Stimulated activated naive B cell treated with anti-CD40 and anti-IgM and Interleukin-4, amounts not matched to agents 10 μg/mL and 1 μg/mL and 100 μg/mL, for 72 hours (primary cell): Measurements from ENCODE around the gene DOCK4.

ENCODE experiments used
- ATAC-seq, 2 donors: fragments of 150-1000 bp; cut with Tn5 transposase; replicated peaks; 2 replicates each; pipeline ENCODE4 v1.10.0; 2021; ENCODE audit warnings: moderate library complexity in 1 of 2
- DNase-seq: peaks from one replicate; pipeline ENCODE4 v3.0.0; 2021
- H3K27ac Mint-ChIP-seq: one replicate; pipeline ENCODE4 v1.8.0; 2022; ENCODE audit warnings: mild to moderate bottlenecking, mixed read lengths
- H3K27me3 Mint-ChIP-seq, 2 donors: one replicate each; pipeline ENCODE4 v1.8.0; 2022; ENCODE audit warnings: mixed read lengths in 2 of 2
- H3K36me3 Mint-ChIP-seq, 2 donors: one replicate each; pipeline ENCODE4 v1.8.0; 2022; ENCODE audit warnings: mixed read lengths in 2 of 2, mild to moderate bottlenecking in 1 of 2
- H3K4me1 Mint-ChIP-seq, 2 donors: one replicate each; pipeline ENCODE4 v1.8.0; 2022; ENCODE audit warnings: mixed read lengths in 2 of 2, mild to moderate bottlenecking in 1 of 2
- H3K4me3 Mint-ChIP-seq, 2 donors: one replicate each; pipeline ENCODE4 v1.8.0; 2022; ENCODE audit warnings: mild to moderate bottlenecking in 2 of 2, mixed read lengths in 2 of 2, moderate library complexity in 1 of 2
- H3K9me3 Mint-ChIP-seq, 2 donors: one replicate each; pipeline ENCODE4 v1.8.0; 2022; ENCODE audit warnings: mixed read lengths in 2 of 2, mild to moderate bottlenecking in 1 of 2

Gene DOCK4

DNA sequence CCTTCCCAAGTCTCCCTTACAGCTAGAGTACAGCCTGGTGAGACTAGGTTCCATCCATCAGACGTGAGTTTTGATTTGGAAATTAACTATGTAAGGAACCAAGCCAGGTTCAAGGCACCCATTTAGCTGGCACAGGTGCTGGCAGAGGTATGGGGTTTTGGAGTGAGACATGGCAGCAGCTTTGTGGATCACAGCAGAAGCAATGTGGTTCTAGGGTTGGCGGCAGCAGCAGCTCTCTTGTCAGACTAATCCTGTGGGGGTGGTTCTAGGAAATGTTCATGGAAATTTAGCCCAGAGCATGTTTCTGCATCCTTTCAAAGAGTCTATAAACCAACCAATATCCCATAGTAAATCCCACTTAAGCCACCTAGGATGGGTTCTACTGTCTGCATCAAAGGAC is 142.2 kb downstream of the DOCK4 start:
- H3K4me1 Mint-ChIP-seq = no peaks in the 10 kb centered on the region
- ATAC-seq (no peak), DNase-seq (no peak)
- no peak overlapping the region for H3K4me3 Mint-ChIP-seq
- no peaks in the 10 kb centered on the region for H3K36me3 Mint-ChIP-seq
- H3K27me3 Mint-ChIP-seq = no peaks in the 10 kb centered on the region
- no peaks in the 10 kb centered on the region for H3K9me3 Mint-ChIP-seq
- no peak overlapping the region for H3K27ac Mint-ChIP-seq

DNA sequence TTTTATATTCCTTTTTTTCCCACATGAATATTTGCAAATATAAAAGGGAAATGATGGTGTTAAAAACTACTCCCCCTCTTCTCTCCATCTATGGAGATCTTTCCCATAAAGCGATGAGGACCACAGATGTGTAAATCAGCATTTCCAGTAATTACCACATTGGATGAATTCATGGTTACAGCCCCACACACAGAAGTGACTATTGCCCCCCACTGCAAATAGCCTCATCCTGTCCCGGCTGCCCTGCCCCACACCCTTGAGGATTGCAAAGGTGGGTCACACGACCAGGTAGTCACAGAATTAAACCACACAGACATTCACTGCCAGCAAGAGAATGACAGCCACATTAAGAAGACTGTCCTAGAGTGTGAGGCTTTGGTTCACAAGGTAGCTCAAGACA is 145.1 kb downstream of the DOCK4 start:
- Mint-ChIP-seq H3K27ac (no peak overlapping the region), H3K9me3 (no peaks in the 10 kb centered on the region), H3K27me3 (peaks cover 0 to 3% of the 10 kb centered on the region in 2 donors), H3K36me3 (no peaks in the 10 kb centered on the region), H3K4me3 (no peak overlapping the region), H3K4me1 (peaks cover 0 to 4% of the 10 kb centered on the region in 2 donors)
- DNase-seq (no peak), ATAC-seq (no peak)

DNA sequence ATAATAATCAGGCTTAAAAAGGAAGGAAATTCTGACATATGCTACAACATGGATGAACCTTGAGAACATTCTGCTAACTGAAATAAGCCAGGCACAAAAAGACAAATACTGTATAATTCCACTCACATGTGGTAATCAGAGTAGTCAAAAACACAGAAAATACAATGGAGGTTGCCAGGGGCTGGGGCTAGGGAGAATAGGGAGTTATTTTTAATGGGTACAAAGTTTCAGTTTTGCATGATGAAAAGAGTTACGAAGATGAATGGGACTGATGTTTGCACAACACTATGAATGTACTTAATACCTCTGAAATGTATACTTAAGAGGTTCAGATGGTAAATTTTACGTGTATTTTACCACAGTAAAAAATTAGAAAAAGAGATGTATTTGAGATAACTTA is 145.6 kb downstream of the DOCK4 start:
- DNase-seq = no peak
- no peaks in the 10 kb centered on the region for H3K9me3 Mint-ChIP-seq
- H3K4me3 Mint-ChIP-seq = no peak overlapping the region
- no peak overlapping the region for H3K27ac Mint-ChIP-seq
- peaks cover 0 to 3% of the 10 kb centered on the region in 2 donors for H3K27me3 Mint-ChIP-seq
- ATAC-seq = no peak
- H3K4me1 Mint-ChIP-seq = peaks cover 0 to 4% of the 10 kb centered on the region in 2 donors
- no peaks in the 10 kb centered on the region for H3K36me3 Mint-ChIP-seq

DNA sequence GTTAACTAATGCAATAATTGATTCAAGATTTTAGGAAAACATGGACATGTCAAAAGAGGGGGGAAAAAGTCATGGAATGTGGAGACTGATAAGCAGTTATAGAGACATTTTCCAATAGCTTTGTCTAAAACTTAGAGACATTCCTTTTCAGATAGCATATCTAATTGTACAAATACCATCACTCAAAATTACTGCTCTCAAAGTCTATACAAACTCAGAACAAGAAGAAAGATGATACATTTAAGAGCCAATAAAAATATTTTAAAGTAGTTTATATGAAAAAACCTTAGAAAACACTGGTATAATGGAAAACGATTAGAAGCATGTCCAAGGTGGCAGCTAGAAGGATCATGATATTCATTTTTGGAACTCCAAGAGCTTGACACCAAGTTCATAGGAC is 146.5 kb downstream of the DOCK4 start:
- H3K4me3 Mint-ChIP-seq = no peak overlapping the region
- H3K27me3 Mint-ChIP-seq = peaks cover 0 to 3% of the 10 kb centered on the region in 2 donors
- H3K27ac Mint-ChIP-seq = no peak overlapping the region

DNA sequence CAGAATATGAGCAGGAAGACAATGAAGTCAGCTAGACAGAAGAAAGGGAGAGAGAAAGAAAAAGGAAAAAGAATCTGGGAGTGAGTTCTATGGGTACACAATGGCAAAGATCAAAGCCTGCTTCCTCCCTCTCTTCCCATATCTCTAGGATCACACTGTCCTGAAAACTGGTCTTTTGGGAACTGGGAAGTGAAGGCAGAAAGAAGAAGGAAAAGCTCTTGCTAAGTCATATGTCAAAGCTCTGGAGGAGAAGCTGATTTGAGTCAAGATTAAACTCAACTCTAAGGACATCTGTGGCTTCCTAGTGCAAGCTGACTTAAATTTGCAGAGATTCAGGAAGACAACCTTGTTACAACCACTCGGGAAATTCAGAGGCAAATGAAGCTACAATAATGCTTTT is 147.5 kb downstream of the DOCK4 start:
- no peak for DNase-seq
- no peak for ATAC-seq
- no peak overlapping the region for H3K27ac Mint-ChIP-seq
- no peaks in the 10 kb centered on the region for H3K9me3 Mint-ChIP-seq
- H3K36me3 Mint-ChIP-seq = no peaks in the 10 kb centered on the region
- no peak overlapping the region for H3K4me3 Mint-ChIP-seq
- peaks cover 0 to 3% of the 10 kb centered on the region in 2 donors for H3K27me3 Mint-ChIP-seq
- peaks cover 0 to 4% of the 10 kb centered on the region in 2 donors for H3K4me1 Mint-ChIP-seq

More for the DNA sequence above, 146.5 kb downstream of the DOCK4 start:
- Mint-ChIP-seq H3K4me1 (peaks cover 0 to 4% of the 10 kb centered on the region in 2 donors), H3K9me3 (no peaks in the 10 kb centered on the region), H3K36me3 (no peaks in the 10 kb centered on the region)
- peak in 1 of 2 donors; percentile 31 for ATAC-seq
- DNase-seq = no peak

DNA sequence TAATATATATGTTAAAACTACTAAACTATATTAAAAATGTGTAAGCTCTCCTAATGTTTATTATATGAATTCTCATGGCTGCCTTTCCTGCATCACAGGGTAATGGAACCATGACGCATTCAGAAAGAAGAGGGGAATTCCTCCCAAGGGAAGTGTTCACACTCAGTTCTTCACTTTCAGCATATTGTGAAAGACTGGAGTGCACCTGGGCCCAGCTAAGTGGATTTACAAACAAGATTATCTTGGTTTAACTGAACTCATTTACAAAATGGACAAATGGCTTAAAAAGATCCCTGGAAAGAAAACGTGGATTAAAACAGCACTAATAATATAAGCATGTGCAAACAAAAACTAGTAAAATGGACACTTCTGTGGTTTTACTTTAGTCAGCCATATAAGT is 149.8 kb downstream of the DOCK4 start:
- DNase-seq (no peak), ATAC-seq (peak in 1 of 2 donors; percentile 78)
- Mint-ChIP-seq H3K27me3 (peaks cover 0 to 3% of the 10 kb centered on the region in 2 donors), H3K4me1 (peaks cover 0 to 4% of the 10 kb centered on the region in 2 donors), H3K9me3 (no peaks in the 10 kb centered on the region), H3K27ac (no peak overlapping the region), H3K4me3 (no peak overlapping the region), H3K36me3 (no peaks in the 10 kb centered on the region)

DNA sequence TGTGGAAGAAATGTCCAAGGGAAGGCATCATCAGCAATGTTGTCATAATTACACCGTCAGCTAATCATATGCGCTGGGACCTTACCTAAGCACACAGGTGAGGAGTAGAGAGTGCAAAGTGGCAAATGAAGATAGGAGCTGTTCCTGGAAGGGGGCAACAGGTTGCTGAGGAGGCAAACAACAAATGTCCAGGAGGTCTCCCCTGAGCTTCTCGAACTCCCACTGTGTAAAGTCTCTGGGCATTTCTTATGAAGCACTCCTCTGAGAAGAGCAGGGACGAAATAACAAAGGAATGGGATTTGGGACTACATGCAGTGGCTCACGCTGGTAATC is 152.5 kb downstream of the DOCK4 start:
- no peak overlapping the region for H3K27ac Mint-ChIP-seq
- H3K27me3 Mint-ChIP-seq = peaks cover 0 to 2% of the 10 kb centered on the region in 2 donors
- H3K36me3 Mint-ChIP-seq = no peaks in the 10 kb centered on the region
- no peak for ATAC-seq
- no peak overlapping the region for H3K4me3 Mint-ChIP-seq
- peaks cover 0 to 4% of the 10 kb centered on the region in 2 donors for H3K4me1 Mint-ChIP-seq
- H3K9me3 Mint-ChIP-seq = no peaks in the 10 kb centered on the region
- no peak for DNase-seq

DNA sequence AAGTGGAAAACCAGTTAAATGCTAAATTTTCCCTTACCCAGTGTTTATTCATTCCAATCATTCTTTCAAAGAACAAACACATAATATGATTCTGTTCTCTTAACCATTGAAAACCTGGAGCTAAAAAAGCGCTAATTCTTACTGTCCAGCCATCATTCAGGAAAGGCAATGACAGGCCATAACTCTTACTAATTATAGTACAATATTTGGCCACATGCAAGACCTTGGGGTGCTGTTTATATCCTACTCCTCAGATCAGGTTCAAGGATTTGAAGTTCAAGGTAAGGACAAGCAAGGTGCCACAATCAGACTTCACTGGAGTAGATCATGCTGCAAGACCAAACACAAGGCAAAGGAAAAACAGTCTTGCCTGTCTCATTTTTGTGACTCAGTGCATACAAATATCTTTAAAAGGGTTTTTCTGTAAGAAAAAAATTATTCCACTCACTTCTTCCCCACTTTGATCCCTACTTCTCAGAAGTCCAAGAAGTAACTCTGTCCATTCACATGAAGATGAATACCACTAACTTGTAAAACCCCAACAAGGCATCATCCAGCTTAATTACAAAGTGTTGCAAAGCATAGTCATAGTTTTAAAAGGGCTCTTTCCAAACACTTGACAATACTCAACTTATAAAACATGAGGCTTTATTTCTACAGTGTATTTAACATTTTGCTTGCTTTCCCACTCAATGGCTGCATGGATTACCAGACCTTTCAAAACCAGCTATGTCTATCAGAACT is 153.0 kb downstream of the DOCK4 start:
- H3K4me1 Mint-ChIP-seq = peaks cover 0 to 3% of the 10 kb centered on the region in 2 donors
- no peak overlapping the region for H3K27ac Mint-ChIP-seq
- no peak overlapping the region for H3K4me3 Mint-ChIP-seq
- H3K27me3 Mint-ChIP-seq = no peaks in the 10 kb centered on the region
- ATAC-seq (no peak), DNase-seq (no peak)
- no peaks in the 10 kb centered on the region for H3K36me3 Mint-ChIP-seq
- H3K9me3 Mint-ChIP-seq = no peaks in the 10 kb centered on the region

DNA sequence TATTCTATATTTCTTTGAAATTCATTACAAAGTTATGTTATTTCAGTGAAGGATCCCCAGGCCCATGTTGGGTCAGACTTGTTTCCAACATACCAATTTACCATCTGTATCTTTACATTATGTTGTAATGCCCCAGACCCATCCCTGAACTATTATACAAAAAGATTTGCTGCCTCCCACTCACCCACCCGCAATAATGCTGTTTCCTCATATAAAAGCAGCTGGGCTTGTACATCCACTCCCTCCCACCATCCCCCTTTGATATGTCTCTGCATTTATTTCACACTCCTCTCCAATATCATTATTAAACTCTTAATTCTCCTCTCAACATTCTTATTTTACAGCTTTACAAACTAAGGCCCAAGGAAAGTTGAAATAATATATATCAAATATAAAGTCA is 153.7 kb downstream of the DOCK4 start:
- H3K4me1 Mint-ChIP-seq = peaks cover 0 to 3% of the 10 kb centered on the region in 2 donors
- no peak overlapping the region for H3K27ac Mint-ChIP-seq
- H3K36me3 Mint-ChIP-seq = no peaks in the 10 kb centered on the region
- no peaks in the 10 kb centered on the region for H3K9me3 Mint-ChIP-seq
- no peaks in the 10 kb centered on the region for H3K27me3 Mint-ChIP-seq
- ATAC-seq (no peak), DNase-seq (no peak)
- no peak overlapping the region for H3K4me3 Mint-ChIP-seq

DNA sequence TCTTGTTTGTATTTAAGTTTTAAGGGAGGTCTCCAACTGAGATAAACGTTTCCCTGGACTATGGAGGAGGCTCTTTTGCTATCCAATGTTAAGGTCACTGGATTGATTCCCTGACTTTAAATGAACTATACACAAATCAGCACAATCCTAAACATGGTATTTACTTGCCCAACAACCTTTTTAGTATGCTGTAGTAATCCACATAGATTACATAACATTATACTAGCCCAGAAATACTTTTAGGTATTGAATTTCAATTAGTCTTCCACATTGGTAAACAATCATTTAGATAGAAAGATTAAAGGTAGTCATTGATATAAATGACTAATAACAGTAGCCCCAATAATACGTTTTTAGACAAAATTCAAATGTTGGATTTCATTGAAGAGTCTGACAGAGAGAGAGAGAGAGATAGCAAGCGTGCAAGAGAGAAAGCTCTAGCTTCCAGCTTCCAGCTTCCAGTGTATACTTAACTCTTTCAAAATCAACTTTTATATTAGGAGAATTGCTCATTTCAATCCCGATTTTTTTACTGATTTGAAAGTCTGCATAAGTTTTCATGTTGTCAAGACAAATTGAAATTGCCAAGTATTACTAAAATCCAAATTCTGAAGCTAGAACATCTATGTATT is 155.8 kb downstream of the DOCK4 start:
- Mint-ChIP-seq H3K4me1 (no peaks in the 10 kb centered on the region), H3K36me3 (no peaks in the 10 kb centered on the region), H3K27ac (no peak overlapping the region), H3K4me3 (no peak overlapping the region), H3K9me3 (peaks cover 5 to 6% of the 10 kb centered on the region in 2 donors), H3K27me3 (peaks cover 6 to 8% of the 10 kb centered on the region in 2 donors)
- DNase-seq (no peak), ATAC-seq (no peak)

DNA sequence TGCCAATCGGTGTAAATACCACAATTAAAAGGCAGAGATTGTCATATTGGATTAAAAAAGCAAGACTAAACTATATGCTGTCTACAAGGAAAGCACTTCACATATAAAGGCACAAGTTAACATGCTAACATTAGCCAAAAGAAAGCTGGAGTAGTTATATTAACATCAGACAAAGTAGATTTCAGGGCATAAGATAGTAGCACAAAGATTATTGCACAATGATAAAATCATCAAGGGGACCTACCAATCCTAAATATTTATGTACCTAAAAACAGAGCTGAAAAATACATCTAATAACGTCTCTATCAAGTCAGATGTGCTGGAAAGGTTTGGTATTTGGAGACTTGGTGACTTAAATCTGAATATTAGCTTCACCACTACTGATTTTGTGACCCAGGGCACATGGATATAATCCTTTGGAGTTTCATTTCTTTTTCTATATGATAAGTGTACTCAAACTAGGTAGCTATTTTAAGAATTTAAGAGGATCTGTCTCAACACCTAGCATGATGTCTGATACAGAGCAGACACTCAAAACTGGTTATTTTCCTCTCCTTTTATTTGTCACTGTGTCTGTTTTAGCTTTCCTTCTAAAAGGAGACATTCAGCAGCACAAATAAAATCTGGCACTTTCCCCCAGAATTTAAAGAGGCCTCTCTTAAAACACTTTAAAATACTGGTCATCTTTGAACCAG is 156.5 kb downstream of the DOCK4 start:
- no peak for DNase-seq
- Mint-ChIP-seq H3K9me3 (peaks cover 5 to 6% of the 10 kb centered on the region in 2 donors), H3K4me3 (no peak overlapping the region), H3K27me3 (peaks cover 13 to 15% of the 10 kb centered on the region in 2 donors), H3K36me3 (no peaks in the 10 kb centered on the region), H3K4me1 (no peaks in the 10 kb centered on the region), H3K27ac (no peak overlapping the region)
- no peak for ATAC-seq

DNA sequence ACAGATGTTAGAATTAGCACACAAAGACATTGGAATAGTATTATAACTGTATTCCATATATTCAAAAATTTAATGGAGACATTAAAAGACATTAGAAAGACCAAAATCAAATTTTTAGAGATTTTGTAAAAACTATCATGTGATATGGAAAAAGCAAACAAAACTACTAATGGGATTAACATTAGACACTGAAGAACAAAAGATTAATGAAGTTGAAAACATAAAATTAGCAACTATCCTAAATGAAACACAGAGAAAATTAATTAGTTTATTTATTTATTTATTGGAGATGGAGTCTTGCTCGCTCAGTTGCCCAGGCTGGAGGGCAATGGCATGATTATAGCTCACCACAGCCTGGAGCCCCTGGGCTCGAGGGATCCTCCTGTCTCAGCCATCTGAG is 158.8 kb downstream of the DOCK4 start:
- ATAC-seq = no peak
- no peak for DNase-seq
- Mint-ChIP-seq H3K4me3 (no peak overlapping the region), H3K27me3 (peaks cover 17 to 19% of the 10 kb centered on the region in 2 donors), H3K4me1 (no peaks in the 10 kb centered on the region), H3K36me3 (no peaks in the 10 kb centered on the region), H3K27ac (no peak overlapping the region), H3K9me3 (peaks cover 5 to 6% of the 10 kb centered on the region in 2 donors)

DNA sequence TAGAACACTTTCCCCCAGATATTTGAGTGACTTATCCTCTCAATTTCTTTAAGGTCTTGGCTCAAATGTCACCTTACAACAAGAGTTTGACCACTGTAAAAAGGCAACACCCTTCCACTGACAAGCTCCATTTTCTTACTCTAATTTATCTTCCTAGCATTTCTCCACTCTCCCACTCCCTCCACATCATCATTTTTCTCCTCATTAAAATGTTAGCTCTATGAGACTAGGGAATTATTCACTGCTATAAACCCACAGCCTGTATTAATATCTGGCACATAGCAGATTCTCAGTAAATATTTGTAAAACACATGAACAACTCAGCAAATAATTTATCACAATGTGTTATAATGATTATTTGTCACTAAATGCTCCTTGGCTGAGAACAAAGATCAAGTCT is 161.0 kb downstream of the DOCK4 start:
- no peak overlapping the region for H3K4me3 Mint-ChIP-seq
- peaks cover 5 to 6% of the 10 kb centered on the region in 2 donors for H3K9me3 Mint-ChIP-seq
- no peak for ATAC-seq
- H3K27ac Mint-ChIP-seq = no peak overlapping the region
- H3K4me1 Mint-ChIP-seq = no peaks in the 10 kb centered on the region
- H3K27me3 Mint-ChIP-seq = peaks cover 17 to 19% of the 10 kb centered on the region in 2 donors
- DNase-seq = no peak
- H3K36me3 Mint-ChIP-seq = no peaks in the 10 kb centered on the region

DNA sequence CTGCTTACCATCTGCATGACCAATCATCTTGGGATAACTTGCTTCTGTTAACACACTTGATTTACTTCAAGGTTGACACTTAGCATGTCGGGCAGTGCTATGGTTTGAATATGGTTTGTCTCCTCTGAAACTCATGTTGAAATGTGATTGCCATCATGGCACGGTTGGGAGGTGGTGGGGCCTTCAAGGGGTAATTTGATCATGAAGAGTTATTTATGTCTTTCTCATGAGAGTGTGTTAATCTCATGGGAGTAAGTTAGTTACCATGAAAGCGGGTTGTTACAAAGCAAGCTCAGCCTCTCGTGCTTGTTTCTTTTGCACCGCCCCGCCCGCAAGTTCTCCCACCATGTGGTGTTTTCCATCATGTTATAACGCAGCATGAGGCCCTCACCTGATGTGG is 163.6 kb downstream of the DOCK4 start:
- no peak overlapping the region for H3K4me3 Mint-ChIP-seq
- H3K27me3 Mint-ChIP-seq = peaks cover 17 to 19% of the 10 kb centered on the region in 2 donors
- H3K9me3 Mint-ChIP-seq = peaks cover 5 to 6% of the 10 kb centered on the region in 2 donors
- no peak overlapping the region for H3K27ac Mint-ChIP-seq
- ATAC-seq = no peak
- H3K36me3 Mint-ChIP-seq = no peaks in the 10 kb centered on the region
- DNase-seq = no peak
- H3K4me1 Mint-ChIP-seq = no peaks in the 10 kb centered on the region

DNA sequence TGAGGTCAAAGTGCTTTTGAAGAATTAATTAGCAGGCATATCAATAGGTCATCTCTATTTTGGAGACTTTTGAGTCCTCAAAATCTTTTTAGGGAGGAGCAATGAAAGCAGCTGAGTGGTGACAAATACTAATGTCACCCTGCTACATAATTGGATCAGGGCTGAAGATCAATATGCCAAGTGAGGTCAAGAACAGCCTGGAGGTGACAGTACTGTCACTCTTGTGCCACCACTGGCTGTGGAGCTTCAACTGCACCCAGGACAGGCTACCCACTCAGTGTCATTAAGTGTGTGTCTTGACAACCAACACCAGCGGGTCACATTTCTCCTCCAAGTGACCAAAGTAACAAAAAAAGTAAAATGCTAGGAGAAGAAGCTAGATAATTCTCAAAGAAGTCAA is 167.8 kb downstream of the DOCK4 start:
- ATAC-seq = no peak
- H3K4me3 Mint-ChIP-seq = no peak overlapping the region

More for the DNA sequence above, 167.8 kb downstream of the DOCK4 start:
- no peaks in the 10 kb centered on the region for H3K27me3 Mint-ChIP-seq
- no peaks in the 10 kb centered on the region for H3K36me3 Mint-ChIP-seq
- no peaks in the 10 kb centered on the region for H3K4me1 Mint-ChIP-seq
- no peak overlapping the region for H3K27ac Mint-ChIP-seq
- no peaks in the 10 kb centered on the region for H3K9me3 Mint-ChIP-seq
- DNase-seq = no peak
